ENCODE results near the gene EPS15.
"Not testable (repeated sequence)": the region's sequence is repeated elsewhere in the genome, so short reads cannot be mapped to it uniquely, and the experiment has no call there.

Gene EPS15

GRCh38 chr1:51422367-51423072 lies 96.5 kb downstream of the EPS15 start:
- no peak for DNase-seq

- no peak for DNase-seq
Measured at GRCh38 chr1:51421964-51422363, 97.1 kb downstream of the EPS15 start.

GRCh38 chr1:51420867-51421627 lies 98.0 kb downstream of the EPS15 start:
- DNase-seq, result no peak

- no peak for DNase-seq
Measured at GRCh38 chr1:51418384-51418959, 100.6 kb downstream of the EPS15 start.

- DNase-seq, result no peak
Measured at GRCh38 chr1:51417496-51418383, 101.3 kb downstream of the EPS15 start.

- DNase-seq, result no peak
Measured at GRCh38 chr1:51416910-51417309, 102.2 kb downstream of the EPS15 start.

- no peak for DNase-seq
Measured at GRCh38 chr1:51415963-51416362, 103.1 kb downstream of the EPS15 start.

GRCh38 chr1:51414811-51415210 lies 104.3 kb downstream of the EPS15 start:
- DNase-seq, result no peak

GRCh38 chr1:51411820-51412219 lies 107.2 kb downstream of the EPS15 start:
- not testable (repeated sequence) for DNase-seq

GRCh38 chr1:51410568-51411460 lies 108.3 kb downstream of the EPS15 start:
- DNase-seq, result no peak

GRCh38 chr1:51409755-51410541 lies 109.1 kb downstream of the EPS15 start:
- not testable (repeated sequence) for DNase-seq

GRCh38 chr1:51392241-51392640 lies 126.8 kb downstream of the EPS15 start:
- DNase-seq, result no peak

- not testable (repeated sequence) for DNase-seq
Measured at GRCh38 chr1:51390641-51391040, 128.4 kb downstream of the EPS15 start.

GRCh38 chr1:51387288-51387687 lies 131.8 kb downstream of the EPS15 start:
- not testable (repeated sequence) for DNase-seq

- not testable (repeated sequence) for DNase-seq
Measured at GRCh38 chr1:51386259-51386658, 132.8 kb downstream of the EPS15 start.

GRCh38 chr1:51385776-51386175 lies 133.3 kb downstream of the EPS15 start:
- DNase-seq, result no peak

GRCh38 chr1:51381964-51382363 lies 137.1 kb downstream of the EPS15 start:
- no peak for DNase-seq

- DNase-seq, result no peak
Measured at GRCh38 chr1:51380936-51381335, 138.1 kb downstream of the EPS15 start.

GRCh38 chr1:51378871-51379270 lies 140.2 kb downstream of the EPS15 start:
- no peak for DNase-seq

GRCh38 chr1:51373898-51374297 lies 145.2 kb downstream of the EPS15 start:
- DNase-seq, result no peak

- DNase-seq, result no peak
Measured at GRCh38 chr1:51372561-51372960, 146.5 kb downstream of the EPS15 start.

Data from NCI-H187 treated with DMSO at 0.1 percent for 48 hours (cell line).